Measurements from ENCODE around the gene VAMP2.

Gene VAMP2

DNA sequence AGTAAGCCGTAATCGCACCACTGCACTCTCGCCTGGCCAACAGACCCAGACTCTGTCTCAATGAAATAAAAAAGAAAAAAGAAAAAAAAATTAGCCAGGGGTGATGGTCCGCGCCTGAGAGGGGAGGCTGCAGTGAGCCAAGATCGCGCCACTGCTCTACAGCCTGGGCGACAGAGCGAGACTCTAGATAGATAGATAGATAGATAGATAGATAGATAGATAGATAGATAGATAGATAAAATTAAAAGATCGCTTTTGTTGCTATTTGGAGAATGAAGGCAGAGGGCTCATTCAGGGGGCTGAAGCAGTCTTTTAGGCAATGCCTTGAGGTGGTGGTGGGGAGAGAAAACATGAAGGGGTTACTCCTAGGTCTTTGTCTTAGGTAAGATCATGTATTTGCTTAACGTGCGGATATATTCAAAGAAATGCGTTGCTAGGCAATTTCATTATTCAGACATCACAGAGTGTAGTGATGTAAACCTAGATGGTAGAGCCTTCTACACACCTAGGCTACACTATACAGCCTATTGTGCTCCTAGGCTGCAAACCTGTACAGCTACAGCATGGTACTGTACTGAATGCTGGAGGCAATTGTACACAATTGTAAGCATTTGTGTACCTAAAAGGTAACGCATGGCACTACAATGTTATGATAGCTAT is 34.5 kb downstream of the VAMP2 start:
- no peak overlapping the region for H3K4me3 ChIP-seq (ENCODE audit: low read length)
- TF ChIP-seq, protein P1, sequence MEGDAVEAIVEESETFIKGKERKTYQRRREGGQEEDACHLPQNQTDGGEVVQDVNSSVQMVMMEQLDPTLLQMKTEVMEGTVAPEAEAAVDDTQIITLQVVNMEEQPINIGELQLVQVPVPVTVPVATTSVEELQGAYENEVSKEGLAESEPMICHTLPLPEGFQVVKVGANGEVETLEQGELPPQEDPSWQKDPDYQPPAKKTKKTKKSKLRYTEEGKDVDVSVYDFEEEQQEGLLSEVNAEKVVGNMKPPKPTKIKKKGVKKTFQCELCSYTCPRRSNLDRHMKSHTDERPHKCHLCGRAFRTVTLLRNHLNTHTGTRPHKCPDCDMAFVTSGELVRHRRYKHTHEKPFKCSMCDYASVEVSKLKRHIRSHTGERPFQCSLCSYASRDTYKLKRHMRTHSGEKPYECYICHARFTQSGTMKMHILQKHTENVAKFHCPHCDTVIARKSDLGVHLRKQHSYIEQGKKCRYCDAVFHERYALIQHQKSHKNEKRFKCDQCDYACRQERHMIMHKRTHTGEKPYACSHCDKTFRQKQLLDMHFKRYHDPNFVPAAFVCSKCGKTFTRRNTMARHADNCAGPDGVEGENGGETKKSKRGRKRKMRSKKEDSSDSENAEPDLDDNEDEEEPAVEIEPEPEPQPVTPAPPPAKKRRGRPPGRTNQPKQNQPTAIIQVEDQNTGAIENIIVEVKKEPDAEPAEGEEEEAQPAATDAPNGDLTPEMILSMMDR (conservative IDR thresholded peaks at IDR 0.05; ENCODE audit: low read length): no peak
- no peak for DNase-seq (ENCODE audit: low read depth)

DNA sequence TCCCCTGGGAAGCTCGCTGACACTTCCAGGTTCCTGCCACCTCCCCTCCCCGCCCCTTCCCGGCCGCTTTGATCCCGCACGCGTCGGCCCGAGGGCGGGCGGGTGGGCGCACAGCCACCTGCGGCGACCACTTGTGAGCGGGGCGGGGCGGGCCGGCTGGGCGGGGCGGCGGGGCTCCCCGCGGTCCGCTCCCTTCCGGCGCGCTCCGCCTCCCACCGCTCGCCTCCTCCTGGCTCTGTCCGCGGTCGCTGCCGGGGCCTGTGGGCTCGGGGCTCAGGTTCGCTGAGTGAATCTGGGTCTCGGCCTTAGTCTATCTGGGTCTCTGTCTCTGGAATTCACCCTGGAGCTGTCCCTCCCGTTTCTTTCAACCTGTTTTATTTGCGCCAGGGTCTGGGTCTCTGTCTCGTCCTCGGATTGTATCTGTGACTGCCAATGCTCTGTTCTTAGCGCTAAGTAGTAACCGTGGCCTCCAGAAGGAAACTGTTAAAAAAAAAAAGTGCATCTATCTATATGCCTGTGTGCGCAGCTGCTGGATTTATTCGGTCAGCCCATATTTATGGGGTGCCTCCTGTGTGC is 36.2 kb downstream of the VAMP2 start:
- TF ChIP-seq, protein P1 (conservative IDR thresholded peaks at IDR 0.05; ENCODE audit: low read length): no peak
- peak overlapping the region; percentile 74 for H3K4me3 ChIP-seq (ENCODE audit: low read length)
- DNase-seq (ENCODE audit: low read depth): peak; percentile 39

DNA sequence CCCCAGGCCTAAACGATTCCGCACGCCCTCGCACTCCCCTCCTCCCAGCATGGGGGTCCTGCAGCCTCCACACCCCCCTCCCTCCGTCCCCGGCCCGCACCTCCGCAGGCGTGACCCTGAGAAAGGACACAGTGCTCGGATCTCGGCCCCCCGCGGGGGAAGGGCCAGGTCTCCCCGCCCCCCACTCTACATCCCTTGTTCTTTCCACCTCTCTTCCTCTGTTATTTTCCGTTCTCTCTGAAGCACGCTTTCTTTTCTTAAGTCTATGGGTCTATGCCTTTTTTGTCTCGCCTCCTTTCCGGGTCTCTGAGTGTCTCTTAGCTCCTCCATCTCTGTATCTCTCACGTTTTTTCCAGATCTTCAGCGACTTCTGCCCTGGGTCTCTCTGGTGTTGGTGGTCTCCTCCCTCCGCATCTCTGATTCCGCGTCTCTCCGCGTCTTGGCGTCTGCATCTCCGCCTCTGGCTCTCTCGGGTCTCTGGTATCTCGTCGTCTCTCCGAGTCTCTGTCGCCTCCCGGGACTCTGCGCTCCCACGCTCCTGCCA is 36.7 kb downstream of the VAMP2 start:
- DNase-seq (ENCODE audit: low read depth): no peak
- TF ChIP-seq, protein P1 (conservative IDR thresholded peaks at IDR 0.05; ENCODE audit: low read length): no peak
- peak overlapping the region; percentile 74 for H3K4me3 ChIP-seq (ENCODE audit: low read length)

DNA sequence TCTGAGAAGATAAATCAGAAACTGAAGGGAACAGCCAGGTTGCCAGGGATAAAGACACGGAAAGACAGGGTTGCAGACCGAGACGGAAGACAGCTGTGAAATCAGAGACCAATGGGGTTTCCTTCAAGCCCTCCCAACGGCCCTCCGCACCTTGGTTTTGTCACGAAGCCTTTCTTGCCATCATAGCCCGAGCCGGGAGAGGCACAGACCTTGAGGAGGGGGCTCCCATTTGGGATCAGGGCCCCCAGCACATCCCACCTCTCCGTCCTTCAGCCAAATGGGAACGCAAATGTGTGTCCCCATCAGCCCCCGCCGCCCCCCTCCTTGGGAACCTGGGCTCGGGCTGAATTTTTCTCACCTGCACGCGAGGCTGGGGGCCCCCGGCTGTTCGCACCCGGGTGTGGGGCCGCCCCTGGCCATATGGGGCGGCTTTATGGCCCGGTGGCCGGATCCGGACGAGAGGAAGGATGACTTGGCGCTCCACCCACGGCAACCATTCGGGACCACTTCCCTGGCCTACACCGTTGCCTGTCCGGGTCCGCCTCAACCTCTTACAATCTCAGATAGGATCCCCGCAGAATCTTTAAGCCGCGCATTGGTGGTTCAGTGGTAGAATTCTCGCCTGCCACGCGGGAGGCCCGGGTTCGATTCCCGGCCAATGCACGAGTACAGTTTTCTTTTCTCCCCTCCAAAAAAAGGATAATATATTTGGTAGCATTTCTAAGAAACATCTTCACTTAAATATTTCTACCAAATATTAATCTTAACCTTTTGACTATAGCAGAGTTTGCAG is 37.4 kb downstream of the VAMP2 start:
- H3K4me3 ChIP-seq (ENCODE audit: low read length): peak overlapping the region; percentile 74
- TF ChIP-seq, protein P1 (conservative IDR thresholded peaks at IDR 0.05; ENCODE audit: low read length): no peak
- DNase-seq (ENCODE audit: low read depth): peak; percentile 43

DNA sequence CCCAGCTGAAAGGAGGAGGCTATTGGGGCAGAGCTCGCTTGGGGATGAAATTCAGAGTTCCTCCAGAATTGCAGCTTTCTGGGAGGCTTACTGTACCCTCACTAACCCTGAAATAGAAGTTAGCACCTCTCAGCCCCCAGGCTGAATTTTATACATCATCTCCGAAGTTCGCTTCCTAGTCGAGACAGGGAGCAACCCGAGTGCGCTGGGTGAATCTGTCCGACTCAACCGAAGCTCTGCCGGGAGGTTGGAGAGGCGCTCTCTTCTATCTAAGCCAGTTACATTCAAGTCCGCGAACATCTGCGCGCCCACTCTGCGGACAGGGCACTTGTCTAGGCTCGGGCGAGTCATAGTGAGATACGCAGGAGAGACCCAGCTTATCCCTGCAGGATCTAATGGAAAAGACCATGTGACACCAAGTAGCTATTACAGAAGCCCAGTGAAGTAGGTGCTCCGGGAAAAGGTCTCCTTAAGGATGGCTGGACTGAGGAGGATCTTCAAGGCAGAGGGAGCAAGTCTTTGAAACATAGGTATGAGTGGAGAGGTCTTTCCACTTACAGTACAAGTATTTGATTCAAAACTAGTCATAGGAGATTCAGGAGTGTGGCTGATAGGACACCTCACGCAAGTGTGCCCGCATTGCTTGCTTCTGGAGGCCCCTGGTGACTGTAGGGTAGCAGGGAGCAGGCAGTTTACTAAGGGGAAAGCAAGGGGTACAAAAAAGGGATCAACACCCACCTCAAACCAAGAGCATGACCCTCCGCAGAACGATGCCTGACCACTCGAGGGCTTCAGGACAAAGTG is 38.2 kb downstream of the VAMP2 start:
- DNase-seq (ENCODE audit: low read depth): peak; percentile 34
- H3K4me3 ChIP-seq (ENCODE audit: low read length): peak overlapping the region; percentile 69
- TF ChIP-seq, protein P1 (conservative IDR thresholded peaks at IDR 0.05; ENCODE audit: low read length): no peak

DNA sequence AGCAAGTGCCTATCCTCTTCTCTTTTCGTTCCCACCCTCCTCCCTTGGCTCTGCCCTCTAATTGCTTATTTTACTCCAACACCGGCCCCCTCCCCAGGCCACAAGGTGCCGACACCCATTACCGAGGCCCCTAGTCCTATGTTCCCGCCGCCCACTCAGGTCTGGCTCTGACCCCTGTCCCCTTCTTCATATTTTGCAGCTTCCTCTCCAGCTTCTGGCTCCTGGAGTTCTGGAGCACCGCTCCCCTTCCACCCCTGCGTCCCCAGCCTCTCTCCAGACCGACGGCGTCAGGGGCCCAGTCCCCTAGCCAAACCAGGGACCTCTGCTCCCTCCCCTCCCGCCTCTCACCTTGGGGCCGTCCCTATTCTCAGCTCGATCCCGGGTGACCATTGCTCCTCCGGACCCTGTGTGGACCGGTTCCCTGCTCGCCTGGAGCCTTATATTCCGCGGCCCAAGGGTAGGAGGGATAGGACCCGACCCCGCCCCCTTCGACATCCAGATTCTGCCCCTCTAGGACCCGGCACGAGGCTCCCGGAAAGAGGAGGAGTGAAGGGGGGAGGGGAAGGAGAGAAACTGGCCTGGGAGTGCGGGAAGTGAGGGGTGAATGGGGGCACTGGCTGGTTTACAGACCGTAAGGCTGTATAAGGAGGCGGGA is 38.9 kb downstream of the VAMP2 start, which contains the start of gene HES7:
TSS of gene HES7 (minus strand) at position 412 of the 655 bp plus-strand sequence. CDS start at position 390, 22 bp downstream.
- peak within 1 kb of the TSS; percentile 69 for H3K4me3 ChIP-seq (ENCODE audit: low read length)
- no peak for DNase-seq (ENCODE audit: low read depth)
- TF ChIP-seq, protein P1 (conservative IDR thresholded peaks at IDR 0.05; ENCODE audit: low read length): no peak

Measured in AG10803 (cell line).